K562 (cell line): ENCODE results near the gene ZNF559. TPM values are rescaled to one million over a fixed set of nuclear protein-coding genes. Genes with fewer than 3 reads are reported as not detected.
A peak's percentile ranks its signal among the peaks of the same experiment; 100 is the strongest.

Experiments used
- CC2D1A ChIP-seq: fragments of 450-650 bp; IDR thresholded peaks from 2 replicates; pipeline ENCODE4 v1.6.1; 2017; ENCODE audit warnings: mild to moderate bottlenecking
- ESRRA ChIP-seq: fragments of 450-650 bp; IDR thresholded peaks from 2 replicates; pipeline ENCODE4 v1.6.1; 2014; ENCODE audit warnings: low read depth, mild to moderate bottlenecking, moderate library complexity, borderline replicate concordance
- ETV6 ChIP-seq, 3 experiments: fragments of 150-350 bp in 1 of 3; sonication (generic) in 1 of 3; formaldehyde crosslinking in 1 of 3; IDR thresholded peaks; 2 replicates each; pipeline versions ENCODE4 v1.6.1 to v1.8.0; 2014 to 2022; ENCODE audit warnings: borderline replicate concordance in 2 of 3, low read depth in 2 of 3, antibody characterized with exemption in 1 of 3, low read length in 1 of 3, mild to moderate bottlenecking in 1 of 3, missing genetic modification reagents in 1 of 3
- HDAC8 ChIP-seq: fragments of 450-650 bp; IDR thresholded peaks from 2 replicates; pipeline ENCODE4 v1.6.1; 2016; ENCODE audit warnings: mild to moderate bottlenecking, missing genetic modification characterization, moderate library complexity, missing compliant biosample characterization
- HSF4 ChIP-seq: fragments of 250-450 bp; sonication (Bioruptor Pico); IDR thresholded peaks from 2 replicates; pipeline ENCODE4 v2.1.2; 2022; ENCODE audit warnings: mild to moderate bottlenecking, moderate library complexity, borderline replicate concordance
- MCM5 ChIP-seq: fragments of 450-650 bp; IDR thresholded peaks from 2 replicates; pipeline ENCODE4 v1.6.1; 2016; ENCODE audit warnings: low read depth
- NCOA4 ChIP-seq: fragments of 450-650 bp; IDR thresholded peaks from 2 replicates; pipeline ENCODE4 v1.6.1; 2018; ENCODE audit warnings: mild to moderate bottlenecking; ENCODE audit not compliant: partially characterized antibody
- NCOR1 ChIP-seq: fragments of 450-650 bp; IDR thresholded peaks from 2 replicates; pipeline ENCODE4 v1.6.1; 2016; ENCODE audit warnings: mild to moderate bottlenecking, moderate library complexity
- NFXL1 ChIP-seq: fragments of 450-650 bp; formaldehyde crosslinking; IDR thresholded peaks from 2 replicates; pipeline ENCODE4 v1.4.0; 2021; ENCODE audit warnings: mild to moderate bottlenecking
- PCBP2 ChIP-seq: fragments of 200-400 bp; formaldehyde crosslinking; IDR thresholded peaks from 2 replicates; pipeline ENCODE4 v1.6.1; 2018; ENCODE audit warnings: low read length, low read depth, mild to moderate bottlenecking, moderate library complexity; ENCODE audit not compliant: poor library complexity, severe bottlenecking
- PHB2 ChIP-seq: fragments of 450-650 bp; IDR thresholded peaks from 2 replicates; pipeline ENCODE4 v1.6.1; 2017; ENCODE audit warnings: low read depth
- PTRF ChIP-seq: fragments of 450-650 bp; IDR thresholded peaks from 2 replicates; pipeline ENCODE4 v1.6.1; 2016; ENCODE audit warnings: mild to moderate bottlenecking, missing genetic modification characterization, missing compliant biosample characterization
- RAD51 ChIP-seq: fragments of 450-650 bp; IDR thresholded peaks from 2 replicates; pipeline ENCODE4 v1.7.1; 2016; ENCODE audit warnings: low read depth, mild to moderate bottlenecking, borderline replicate concordance
- SMAD1 ChIP-seq: fragments of 150-350 bp; IDR thresholded peaks from 2 replicates; pipeline ENCODE4 v1.6.1; 2014; ENCODE audit warnings: low read length, low read depth; ENCODE audit not compliant: partially characterized antibody
- SMARCA4 ChIP-seq: fragments of 450-650 bp; IDR thresholded peaks from 2 replicates; pipeline ENCODE4 v1.6.1; 2016
- SMC3 ChIP-seq: conservative IDR thresholded peaks from 2 replicates; pipeline ENCODE4 v1.6.1; 2011; ENCODE audit warnings: low read depth, low read length, improper control_type of control experiment; ENCODE audit not compliant: insufficient read depth
- TCF7 ChIP-seq: sonication (generic); IDR thresholded peaks from 2 replicates; pipeline ENCODE4 v1.6.1; 2016; ENCODE audit warnings: antibody characterized with exemption, borderline replicate concordance
- XRCC3 ChIP-seq: fragments of 450-650 bp; IDR thresholded peaks from 2 replicates; pipeline ENCODE4 v1.6.1; 2017; ENCODE audit warnings: mild to moderate bottlenecking, moderate library complexity
- ZNF217 ChIP-seq: sonication (generic); formaldehyde crosslinking; IDR thresholded peaks from 2 replicates; pipeline ENCODE4 v1.8.0; 2022; ENCODE audit warnings: mild to moderate bottlenecking, missing genetic modification reagents
- ZNF239 ChIP-seq: fragments of 250-450 bp; sonication (Bioruptor Pico); IDR thresholded peaks from 2 replicates; pipeline ENCODE4 v1.4.0; 2020; ENCODE audit warnings: mild to moderate bottlenecking
- ZNF263 ChIP-seq: sonication (generic); formaldehyde crosslinking; IDR thresholded peaks from 2 replicates; pipeline ENCODE4 v1.8.0; 2022; ENCODE audit warnings: mild to moderate bottlenecking, missing genetic modification reagents, borderline replicate concordance
- ZNF436 ChIP-seq: fragments of 250-450, 450-650 bp; sonication (Bioruptor Pico); formaldehyde crosslinking; IDR thresholded peaks from 2 replicates; pipeline ENCODE4 v1.7.0; 2020; ENCODE audit warnings: mild to moderate bottlenecking
- ZNF707 ChIP-seq: fragments of 250-450 bp; sonication (Bioruptor Pico); conservative IDR thresholded peaks from 2 replicates; pipeline ENCODE4 v1.8.0; 2022; ENCODE audit warnings: inconsistent platforms, mild to moderate bottlenecking, moderate library complexity
- ZNF79 ChIP-seq: fragments of 250-450 bp; sonication (Bioruptor Pico); IDR thresholded peaks from 2 replicates; pipeline ENCODE4 v1.4.0; 2020; ENCODE audit warnings: low read depth, mild to moderate bottlenecking, moderate library complexity
- polyA plus RNA-seq, 8 experiments: library from polyadenylated mRNA; depleted of rRNA in 4 of 8; stranded (reverse) in 5 of 8; unstranded in 3 of 8; fragments of >200 nt; fragmentation: Nextera tagmentation in 2 of 8; fragmentation: Illumina TruSeq in 1 of 8; extraction: Ambion mirVana in 2 of 8; extraction: Trizol in 1 of 8; gene quantifications; 2 replicates each; pipeline versions ENCODE4 v1.2.1 to v1.2.3, GENCODE V29; 2011 to 2014; ENCODE audit warnings: inconsistent platforms in 1 of 8, missing spikeins in 1 of 8
- total RNA-seq, 7 experiments: library from RNA; depleted of rRNA in 6 of 7; stranded (reverse); fragments of >200 nt in 6 of 7; fragmentation: Illumina TruSeq in 2 of 7; extraction: Trizol in 2 of 7; gene quantifications; 2 replicates each; pipeline versions ENCODE4 v1.2.1 to v1.2.3, GENCODE V29; 2011 to 2021; ENCODE audit warnings: low replicate concordance in 1 of 7
- TF ChIP-seq, protein P1 (sequence below): sonication (generic); formaldehyde crosslinking; IDR thresholded peaks from 2 replicates; pipeline ENCODE4 v1.9.0; 2022; ENCODE audit warnings: mild to moderate bottlenecking, missing genetic modification reagents
- TF ChIP-seq, protein P2 (sequence below): fragments of 450-650 bp; IDR thresholded peaks from 2 replicates; pipeline ENCODE4 v1.7.1; 2018; ENCODE audit warnings: mild to moderate bottlenecking, low read depth; ENCODE audit not compliant: partially characterized antibody
- TF ChIP-seq, protein P3 (sequence below): fragments of 450-650 bp; IDR thresholded peaks from 2 replicates; pipeline ENCODE4 v1.6.1; 2016; ENCODE audit warnings: missing biosample characterization, missing genetic modification characterization

Gene ZNF559
- total and polyA plus RNA-seq, 9 of the 15 experiments (the other 6 are each of a cell fraction or from before 2014, with no cell fraction given) = 4.0 to 21.5 (median 11.5) TPM

DNA sequence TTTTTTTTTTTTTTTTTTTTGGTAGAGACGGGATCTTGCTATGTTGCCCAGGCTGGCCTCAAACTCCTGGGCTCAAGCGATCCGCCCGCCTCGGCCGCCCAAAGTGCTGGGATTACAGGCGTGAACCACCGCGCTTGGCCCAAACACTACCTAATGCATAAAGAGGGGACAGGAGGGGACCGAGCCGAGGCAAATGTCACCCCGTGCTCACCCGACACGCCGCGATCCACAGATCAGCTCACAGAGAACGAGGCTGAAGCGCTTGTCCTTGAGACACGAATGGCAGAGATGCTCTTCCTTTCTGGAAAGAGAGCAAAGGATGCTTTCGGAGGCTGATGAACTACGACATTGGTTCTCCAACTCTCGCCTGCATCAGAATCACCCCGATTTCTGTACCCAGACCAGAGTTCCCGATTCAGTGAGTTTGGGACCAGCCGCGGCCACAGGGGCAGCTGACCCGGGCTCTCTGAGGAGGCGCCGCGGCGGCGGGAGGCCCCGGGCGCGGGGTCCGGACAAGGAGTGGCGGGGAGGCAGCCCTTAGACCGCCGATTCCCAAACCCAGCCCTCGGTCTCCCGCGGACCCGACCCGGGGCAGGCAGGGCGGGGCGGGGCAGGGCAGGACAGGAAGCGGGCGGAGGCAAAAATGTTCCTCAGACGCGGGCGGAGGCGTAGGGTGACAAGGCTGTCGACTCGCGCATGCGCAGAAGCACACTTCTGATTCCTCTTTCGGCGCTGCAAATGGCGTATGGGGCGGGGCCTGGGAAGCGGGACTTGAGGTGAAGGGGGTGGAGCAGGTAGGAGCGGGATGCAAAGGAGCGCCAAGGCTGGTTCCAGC is 14.6 kb upstream of the ZNF559 start, which contains the start of gene ZNF699 (continued):
- TF ChIP-seq CC2D1A (no peak), PHB2 (no peak), ZNF79 (CRISPR knock-in tag) (no peak), PCBP2 (no peak), ETV6 (IDR thresholded peaks at IDR 0.05; ENCODE audit: borderline replicate concordance in 1 of 2, low read depth in 2 of 2, low read length in 1 of 2) (no peak), ETV6 (CRISPR knock-in tag; IDR thresholded peaks at IDR 0.05; ENCODE audit: borderline replicate concordance) (no peak), RAD51 (no peak), ZNF436 (no peak), ESRRA (no peak), ZNF707 (CRISPR knock-in tag) (no peak), NCOR1 (no peak), MCM5 (no peak), SMARCA4 (no peak), XRCC3 (no peak), PTRF (tag) (no peak), ZNF239 (no peak), HSF4 (CRISPR knock-in tag) (no peak), ZNF217 (CRISPR knock-in tag) (no peak), NFXL1 (CRISPR knock-in tag) (no peak), ZNF263 (peak; percentile 40; the same call in 1 of the 2 replicates), TCF7 (no peak), SMAD1 (no peak), HDAC8 (tag) (no peak), NCOA4 (no peak), SMC3 (no peak)
- TF ChIP-seq, protein P1, sequence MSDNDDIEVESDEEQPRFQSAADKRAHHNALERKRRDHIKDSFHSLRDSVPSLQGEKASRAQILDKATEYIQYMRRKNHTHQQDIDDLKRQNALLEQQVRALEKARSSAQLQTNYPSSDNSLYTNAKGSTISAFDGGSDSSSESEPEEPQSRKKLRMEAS (CRISPR knock-in tag) = no peak
- TF ChIP-seq, protein P2, sequence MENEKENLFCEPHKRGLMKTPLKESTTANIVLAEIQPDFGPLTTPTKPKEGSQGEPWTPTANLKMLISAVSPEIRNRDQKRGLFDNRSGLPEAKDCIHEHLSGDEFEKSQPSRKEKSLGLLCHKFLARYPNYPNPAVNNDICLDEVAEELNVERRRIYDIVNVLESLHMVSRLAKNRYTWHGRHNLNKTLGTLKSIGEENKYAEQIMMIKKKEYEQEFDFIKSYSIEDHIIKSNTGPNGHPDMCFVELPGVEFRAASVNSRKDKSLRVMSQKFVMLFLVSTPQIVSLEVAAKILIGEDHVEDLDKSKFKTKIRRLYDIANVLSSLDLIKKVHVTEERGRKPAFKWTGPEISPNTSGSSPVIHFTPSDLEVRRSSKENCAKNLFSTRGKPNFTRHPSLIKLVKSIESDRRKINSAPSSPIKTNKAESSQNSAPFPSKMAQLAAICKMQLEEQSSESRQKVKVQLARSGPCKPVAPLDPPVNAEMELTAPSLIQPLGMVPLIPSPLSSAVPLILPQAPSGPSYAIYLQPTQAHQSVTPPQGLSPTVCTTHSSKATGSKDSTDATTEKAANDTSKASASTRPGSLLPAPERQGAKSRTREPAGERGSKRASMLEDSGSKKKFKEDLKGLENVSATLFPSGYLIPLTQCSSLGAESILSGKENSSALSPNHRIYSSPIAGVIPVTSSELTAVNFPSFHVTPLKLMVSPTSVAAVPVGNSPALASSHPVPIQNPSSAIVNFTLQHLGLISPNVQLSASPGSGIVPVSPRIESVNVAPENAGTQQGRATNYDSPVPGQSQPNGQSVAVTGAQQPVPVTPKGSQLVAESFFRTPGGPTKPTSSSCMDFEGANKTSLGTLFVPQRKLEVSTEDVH = no peak
- TF ChIP-seq, protein P3, sequence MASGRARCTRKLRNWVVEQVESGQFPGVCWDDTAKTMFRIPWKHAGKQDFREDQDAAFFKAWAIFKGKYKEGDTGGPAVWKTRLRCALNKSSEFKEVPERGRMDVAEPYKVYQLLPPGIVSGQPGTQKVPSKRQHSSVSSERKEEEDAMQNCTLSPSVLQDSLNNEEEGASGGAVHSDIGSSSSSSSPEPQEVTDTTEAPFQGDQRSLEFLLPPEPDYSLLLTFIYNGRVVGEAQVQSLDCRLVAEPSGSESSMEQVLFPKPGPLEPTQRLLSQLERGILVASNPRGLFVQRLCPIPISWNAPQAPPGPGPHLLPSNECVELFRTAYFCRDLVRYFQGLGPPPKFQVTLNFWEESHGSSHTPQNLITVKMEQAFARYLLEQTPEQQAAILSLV (tag) = no peak
